Endothelial cell of umbilical vein (primary cell): ENCODE data around the gene TBX18.

Source experiments
- CTCF ChIP-seq, 2 donors: IDR thresholded peaks; 1 replicate in 1 of 2; 2 replicates in 1 of 2; pipeline ENCODE4 v1.5.1; 2011; ENCODE audit warnings: low read length in 2 of 2, mild to moderate bottlenecking in 2 of 2, moderate library complexity in 2 of 2, control low read depth in 1 of 2, inconsistent platforms in 1 of 2, low read depth in 1 of 2; ENCODE audit not compliant: insufficient read depth in 1 of 2; ENCODE audit errors: extremely low read depth in 1 of 2
- POLR2A ChIP-seq: IDR thresholded peaks from 2 replicates; pipeline ENCODE4 v1.6.1; 2012; ENCODE audit warnings: low read depth, mild to moderate bottlenecking, control low read depth, low read length
- POLR2AphosphoS5 ChIP-seq: IDR thresholded peaks from 2 replicates; pipeline ENCODE4 v1.6.1; 2012; ENCODE audit warnings: low read depth, mild to moderate bottlenecking, control low read depth, low read length, moderate library complexity; ENCODE audit not compliant: insufficient read depth

GRCh38 chr6:84675651-84676050, 88.7 kb downstream of the TBX18 start:
- TF ChIP-seq CTCF (IDR thresholded peaks at IDR 0.05; ENCODE audit: extremely low read depth in 1 of 2, insufficient read depth in 1 of 2, low read depth in 1 of 2, low read length in 2 of 2) (no peak), POLR2AphosphoS5 (no peak), POLR2A (no peak)
